Stimulated activated CD8-positive, alpha-beta memory T cell treated with anti-CD3 and anti-CD28 coated beads, Interleukin-4, amount 100 ng/mL, for 48 hours (primary cell): Measurements from ENCODE around the gene SH3RF2.

ENCODE experiments used
- DNase-seq: peaks from one replicate; pipeline ENCODE4 v3.0.0-alpha.2; 2020

Gene SH3RF2

GRCh38 chr5:146051678-146052077, 115.3 kb downstream of the SH3RF2 start:
- no peak for DNase-seq

GRCh38 chr5:146052780-146053179, 116.4 kb downstream of the SH3RF2 start:
- DNase-seq: no peak

- no peak for DNase-seq
Observed at GRCh38 chr5:146055432-146055831, 119.1 kb downstream of the SH3RF2 start.

- DNase-seq: no peak
Observed at GRCh38 chr5:146059460-146060220, 123.3 kb downstream of the SH3RF2 start.

- DNase-seq: no peak
Observed at GRCh38 chr5:146060221-146060585, 123.8 kb downstream of the SH3RF2 start.

- no peak for DNase-seq
Observed at GRCh38 chr5:146066968-146067367, 130.6 kb downstream of the SH3RF2 start.

GRCh38 chr5:146068206-146068605, 131.8 kb downstream of the SH3RF2 start:
- DNase-seq: no peak

- no peak for DNase-seq
Observed at GRCh38 chr5:146068977-146069779, 132.8 kb downstream of the SH3RF2 start.

GRCh38 chr5:146069780-146070099, 133.4 kb downstream of the SH3RF2 start:
- no peak for DNase-seq

GRCh38 chr5:146070746-146071145, 134.4 kb downstream of the SH3RF2 start:
- DNase-seq: no peak

- no peak for DNase-seq
Observed at GRCh38 chr5:146071171-146071570, 134.8 kb downstream of the SH3RF2 start.

- no peak for DNase-seq
Observed at GRCh38 chr5:146072595-146072994, 136.2 kb downstream of the SH3RF2 start.

- no peak for DNase-seq
Observed at GRCh38 chr5:146073239-146073900, 137.0 kb downstream of the SH3RF2 start.

GRCh38 chr5:146076028-146076427, 139.7 kb downstream of the SH3RF2 start:
- DNase-seq: no peak

- no peak for DNase-seq
Observed at GRCh38 chr5:146076455-146076854, 140.1 kb downstream of the SH3RF2 start.

GRCh38 chr5:146078566-146078965, 142.2 kb downstream of the SH3RF2 start:
- DNase-seq: no peak

- DNase-seq: no peak
Observed at GRCh38 chr5:146079695-146080373, 143.5 kb downstream of the SH3RF2 start.

GRCh38 chr5:146081556-146081955, 145.2 kb downstream of the SH3RF2 start:
- DNase-seq: no peak

GRCh38 chr5:146082798-146083197, 146.4 kb downstream of the SH3RF2 start:
- DNase-seq: no peak

GRCh38 chr5:146084376-146084775, 148.0 kb downstream of the SH3RF2 start:
- no peak for DNase-seq

- no peak for DNase-seq
Observed at GRCh38 chr5:146088098-146088497, 151.7 kb downstream of the SH3RF2 start.

- no peak for DNase-seq
Observed at GRCh38 chr5:146089287-146089686, 152.9 kb downstream of the SH3RF2 start.

- no peak for DNase-seq
Observed at GRCh38 chr5:146091881-146092280, 155.5 kb downstream of the SH3RF2 start.
